ENCODE results near the gene KRTAP5-1. TPM values are rescaled to one million over a fixed set of nuclear protein-coding genes. Genes with fewer than 3 reads are reported as not detected.

KRTAP5-1 gene
- total RNA-seq, 1 donor from 2014 or later: not detected

DNA sequence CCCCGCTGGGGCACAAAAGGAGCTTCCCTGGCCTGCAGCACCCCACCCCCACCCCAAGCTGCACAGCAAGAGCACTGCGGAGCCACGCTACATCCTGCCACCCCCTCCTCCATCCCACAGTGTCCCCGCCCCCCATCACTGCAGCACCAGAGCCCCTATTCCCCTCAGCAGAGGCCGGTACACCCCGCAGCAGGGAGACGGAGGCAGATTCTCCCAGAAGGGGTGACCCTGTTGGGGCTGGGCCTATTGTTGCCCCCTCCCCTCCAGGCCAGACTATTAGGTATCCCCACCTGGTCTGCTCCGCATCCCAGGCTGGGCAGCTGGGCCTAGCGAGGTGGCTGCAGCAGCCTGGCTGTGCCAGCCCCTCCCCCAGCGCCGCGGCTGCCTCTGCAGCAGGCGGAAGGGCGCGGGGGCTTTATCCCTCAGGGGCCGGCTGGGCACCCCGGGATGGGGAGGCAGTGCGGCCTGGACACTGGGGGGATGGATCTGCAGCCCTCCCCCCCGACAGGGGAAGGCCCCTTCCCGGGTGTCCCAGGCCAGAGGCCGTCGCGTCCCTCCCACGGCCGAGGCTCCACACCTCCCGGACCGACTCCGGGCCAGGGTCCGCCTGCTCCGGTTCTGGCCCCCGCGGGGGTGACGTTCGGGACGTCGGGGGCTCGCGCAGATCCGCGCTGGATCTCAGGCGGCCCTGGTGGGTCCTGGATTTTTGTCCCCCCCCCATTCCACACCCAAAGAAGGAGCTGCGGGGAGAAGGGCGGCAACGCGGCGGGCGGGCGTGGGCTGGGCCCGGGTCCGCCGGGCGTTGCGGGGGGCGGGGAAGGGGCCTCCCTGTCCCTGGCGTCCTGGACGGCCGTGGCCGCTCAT lies 14.0 kb downstream of the KRTAP5-1 start:
- DNase-seq (no peak), ATAC-seq (no peak)
- Histone ChIP-seq H3K4me1 (peaks cover 32% of the 10 kb centered on the region), H3K9me3 (no peaks in the 10 kb centered on the region), H3K36me3 (no peaks in the 10 kb centered on the region), H3K27me3 (ENCODE audit: low read depth) (peaks cover 7% of the 10 kb centered on the region), H3K4me3 (peak overlapping the region; percentile 56), H3K27ac (peak overlapping the region; percentile 58)
- TF ChIP-seq, protein P1, sequence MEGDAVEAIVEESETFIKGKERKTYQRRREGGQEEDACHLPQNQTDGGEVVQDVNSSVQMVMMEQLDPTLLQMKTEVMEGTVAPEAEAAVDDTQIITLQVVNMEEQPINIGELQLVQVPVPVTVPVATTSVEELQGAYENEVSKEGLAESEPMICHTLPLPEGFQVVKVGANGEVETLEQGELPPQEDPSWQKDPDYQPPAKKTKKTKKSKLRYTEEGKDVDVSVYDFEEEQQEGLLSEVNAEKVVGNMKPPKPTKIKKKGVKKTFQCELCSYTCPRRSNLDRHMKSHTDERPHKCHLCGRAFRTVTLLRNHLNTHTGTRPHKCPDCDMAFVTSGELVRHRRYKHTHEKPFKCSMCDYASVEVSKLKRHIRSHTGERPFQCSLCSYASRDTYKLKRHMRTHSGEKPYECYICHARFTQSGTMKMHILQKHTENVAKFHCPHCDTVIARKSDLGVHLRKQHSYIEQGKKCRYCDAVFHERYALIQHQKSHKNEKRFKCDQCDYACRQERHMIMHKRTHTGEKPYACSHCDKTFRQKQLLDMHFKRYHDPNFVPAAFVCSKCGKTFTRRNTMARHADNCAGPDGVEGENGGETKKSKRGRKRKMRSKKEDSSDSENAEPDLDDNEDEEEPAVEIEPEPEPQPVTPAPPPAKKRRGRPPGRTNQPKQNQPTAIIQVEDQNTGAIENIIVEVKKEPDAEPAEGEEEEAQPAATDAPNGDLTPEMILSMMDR (IDR thresholded peaks at IDR 0.05): no peak
- intact Hi-C loops (cut with DNase I): no loop called here

DNA sequence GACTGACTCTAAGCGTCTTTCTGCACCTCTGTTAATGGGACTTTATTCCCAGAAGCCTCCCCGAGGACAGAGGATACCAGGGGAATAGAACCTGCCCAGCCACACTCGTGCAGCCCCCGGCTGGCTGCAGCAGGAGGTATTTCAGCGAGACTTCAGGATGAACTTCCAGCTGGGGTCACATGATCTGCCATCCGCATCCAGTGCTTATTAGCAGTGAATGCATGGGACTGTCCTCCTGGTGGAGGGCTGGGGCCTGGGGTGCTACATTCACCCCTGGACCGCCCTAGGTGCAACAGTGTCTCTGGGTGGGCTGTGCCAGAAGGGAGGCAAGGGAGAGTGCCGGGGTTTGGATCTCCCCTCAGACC lies 14.6 kb downstream of the KRTAP5-1 start:
- ATAC-seq (no peak), DNase-seq (no peak)
- Histone ChIP-seq H3K36me3 (peaks cover 1% of the 10 kb centered on the region), H3K27ac (no peak overlapping the region), H3K9me3 (no peaks in the 10 kb centered on the region), H3K4me3 (peak overlapping the region; percentile 56), H3K4me1 (peaks cover 32% of the 10 kb centered on the region), H3K27me3 (ENCODE audit: low read depth) (peaks cover 7% of the 10 kb centered on the region)
- intact Hi-C loops (cut with DNase I): no loop called here
- TF ChIP-seq, protein P1 (IDR thresholded peaks at IDR 0.05): no peak

DNA sequence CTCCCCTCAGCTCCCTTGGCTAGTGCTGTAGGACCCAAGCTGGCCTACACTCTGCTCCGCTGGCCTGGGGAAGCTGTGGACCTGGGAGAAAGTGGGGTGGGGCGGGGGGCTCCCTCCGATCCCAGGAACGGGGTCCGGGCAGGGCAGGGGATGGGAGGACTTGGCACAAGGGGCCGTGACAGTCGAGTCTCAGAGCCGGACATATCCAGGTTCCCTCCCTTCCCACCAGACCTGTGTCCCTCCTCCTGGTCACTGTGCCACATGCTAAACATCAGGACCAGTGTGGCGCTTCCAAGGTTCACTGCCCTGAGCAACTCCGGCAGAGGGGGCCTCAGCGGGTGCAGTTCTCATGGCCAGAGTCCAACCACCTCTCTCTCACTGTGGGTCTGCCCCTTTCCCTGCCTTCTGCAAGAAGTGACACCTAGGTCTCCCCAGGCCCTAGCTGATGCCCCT lies 15.1 kb downstream of the KRTAP5-1 start:
- TF ChIP-seq, protein P1 (IDR thresholded peaks at IDR 0.05): no peak
- intact Hi-C loops (cut with DNase I): no loop called here
- Histone ChIP-seq H3K27ac (no peak overlapping the region), H3K4me3 (no peak overlapping the region), H3K9me3 (no peaks in the 10 kb centered on the region), H3K36me3 (peaks cover 4% of the 10 kb centered on the region), H3K4me1 (peaks cover 32% of the 10 kb centered on the region), H3K27me3 (ENCODE audit: low read depth) (peaks cover 6% of the 10 kb centered on the region)
- ATAC-seq: no peak
- DNase-seq: no peak

DNA sequence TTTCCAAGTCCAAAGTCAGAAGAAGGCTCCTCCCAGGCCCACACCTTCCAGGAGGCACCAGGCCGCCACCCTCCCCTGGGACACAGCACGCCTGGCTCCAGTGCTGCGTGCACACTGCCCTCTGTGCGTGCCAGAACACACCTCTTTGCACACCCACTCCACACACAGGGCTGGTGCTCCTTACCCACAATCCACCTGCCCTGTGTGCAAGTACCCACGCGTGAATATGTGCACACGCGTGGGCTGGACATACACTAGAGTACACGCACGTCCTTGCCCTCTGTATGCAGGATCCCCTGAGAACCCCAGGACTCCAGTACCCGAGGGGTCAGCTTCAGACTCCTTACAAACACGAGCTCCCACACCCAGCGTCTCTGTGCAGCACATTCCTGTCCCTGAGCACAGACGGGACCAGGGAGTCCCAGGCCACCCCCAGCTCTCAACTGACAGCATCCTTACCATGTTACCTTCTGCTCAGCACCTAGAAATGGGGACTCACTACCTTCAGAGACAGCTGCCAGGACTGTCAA lies 15.8 kb downstream of the KRTAP5-1 start:
- TF ChIP-seq, protein P1 (IDR thresholded peaks at IDR 0.05): no peak
- ATAC-seq (no peak), DNase-seq (no peak)
- Histone ChIP-seq H3K27me3 (ENCODE audit: low read depth) (peaks cover 4% of the 10 kb centered on the region), H3K9me3 (no peaks in the 10 kb centered on the region), H3K4me1 (peaks cover 30% of the 10 kb centered on the region), H3K4me3 (no peak overlapping the region), H3K27ac (no peak overlapping the region), H3K36me3 (peaks cover 4% of the 10 kb centered on the region)
- intact Hi-C loops (cut with DNase I): no loop called here

DNA sequence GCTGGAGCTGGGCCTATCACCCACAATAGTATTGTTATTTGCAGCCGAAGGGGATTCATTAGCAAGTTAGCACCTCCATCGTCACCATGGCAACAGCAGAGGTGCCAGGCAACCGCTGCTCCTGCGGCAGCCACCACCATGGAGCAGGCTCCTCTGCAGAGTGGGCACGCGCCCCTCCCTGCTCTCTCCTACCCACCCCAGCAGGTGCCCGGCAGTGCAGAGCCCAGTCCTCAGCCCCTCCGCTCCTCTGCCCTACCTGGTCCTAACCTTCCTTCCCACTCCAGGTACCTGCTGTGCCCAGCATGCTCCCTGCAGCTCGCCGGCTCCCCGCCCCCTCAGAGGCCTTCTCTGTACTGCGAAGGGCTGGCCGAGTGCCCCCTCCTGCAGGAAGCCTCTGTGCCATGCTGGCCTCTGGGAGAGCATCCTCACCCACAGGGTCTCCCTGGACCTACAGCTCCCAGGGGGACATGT lies 16.6 kb downstream of the KRTAP5-1 start:
- H3K9me3 ChIP-seq: no peaks in the 10 kb centered on the region
- H3K4me3 ChIP-seq: no peak overlapping the region
- DNase-seq (no peak), ATAC-seq (no peak)
- no peak overlapping the region for H3K27ac ChIP-seq
- TF ChIP-seq, protein P1 (IDR thresholded peaks at IDR 0.05): no peak
- peaks cover 22% of the 10 kb centered on the region for H3K4me1 ChIP-seq
- peaks cover 4% of the 10 kb centered on the region for H3K27me3 ChIP-seq (ENCODE audit: low read depth)
- intact Hi-C loops (cut with DNase I): no loop called here
- H3K36me3 ChIP-seq: peaks cover 4% of the 10 kb centered on the region
